SK-N-SH treated with all-trans-retinoic acid at 6 μM for 48 hours (cell line): Measurements from ENCODE around the gene FTSJ1.

Experiments used
- CREB5 ChIP-seq: fragments of 250-450 bp; sonication (Bioruptor Pico); IDR thresholded peaks from 2 replicates; pipeline ENCODE4 v1.5.1; 2020; ENCODE audit warnings: low read depth, mild to moderate bottlenecking, moderate library complexity
- CSDC2 ChIP-seq: fragments of 250-450 bp; sonication (Bioruptor Pico); IDR thresholded peaks from 2 replicates; pipeline ENCODE4 v1.5.0; 2020; ENCODE audit warnings: mild to moderate bottlenecking, moderate library complexity
- ISL1 ChIP-seq: fragments of 250-450 bp; sonication (Bioruptor Pico); IDR thresholded peaks from 2 replicates; pipeline ENCODE4 v2.1.2; 2022; ENCODE audit warnings: mild to moderate bottlenecking, moderate library complexity
- PATZ1 ChIP-seq: fragments of 250-450 bp; sonication (Bioruptor Pico); IDR thresholded peaks from 2 replicates; pipeline ENCODE4 v1.8.0; 2020; ENCODE audit warnings: mild to moderate bottlenecking, moderate library complexity, borderline replicate concordance
- RARB ChIP-seq: fragments of 250-450 bp; sonication (Bioruptor Pico); IDR thresholded peaks from 2 replicates; pipeline ENCODE4 v1.8.0; 2021; ENCODE audit warnings: mild to moderate bottlenecking, moderate library complexity
- SNAI2 ChIP-seq: fragments of 250-450 bp; sonication (Bioruptor Pico); IDR thresholded peaks from 2 replicates; pipeline ENCODE4 v1.5.0; 2020; ENCODE audit warnings: mild to moderate bottlenecking, moderate library complexity
- TSHZ2 ChIP-seq: fragments of 250-450 bp; sonication (Bioruptor Pico); IDR thresholded peaks from 2 replicates; pipeline ENCODE4 v1.5.0; 2020; ENCODE audit warnings: mild to moderate bottlenecking, moderate library complexity
- ZC3H10 ChIP-seq: fragments of 250-450 bp; sonication (Bioruptor Pico); IDR thresholded peaks from 2 replicates; pipeline ENCODE4 v1.5.1; 2021; ENCODE audit warnings: mild to moderate bottlenecking, moderate library complexity
- ZFP3 ChIP-seq: fragments of 250-450 bp; sonication (Bioruptor Pico); IDR thresholded peaks from 2 replicates; pipeline ENCODE4 v1.5.0; 2020; ENCODE audit warnings: mild to moderate bottlenecking, moderate library complexity

- TF ChIP-seq ZFP3 (no peak), SNAI2 (CRISPR knock-in tag) (no peak), TSHZ2 (CRISPR knock-in tag) (no peak), CSDC2 (CRISPR knock-in tag) (no peak), RARB (CRISPR knock-in tag) (no peak), ZC3H10 (CRISPR knock-in tag) (no peak), CREB5 (CRISPR knock-in tag) (no peak), ISL1 (CRISPR knock-in tag) (no peak), PATZ1 (CRISPR knock-in tag) (no peak)
These were observed 38.3 kb downstream of the FTSJ1 start for GRCh38 chrX:48514126-48514806.
